Skeletal muscle cell (primary cell): ENCODE data around the gene ERC2.

ENCODE experiments used
- DNase-seq: peaks from one replicate; pipeline ENCODE4 v3.0.0-alpha.2; 2010; ENCODE audit warnings: low read depth
- H3K4me3 ChIP-seq: 2 replicates; pipeline ENCODE4 v1.5.1; 2011; ENCODE audit warnings: low read depth, mild to moderate bottlenecking, control low read depth, low read length, moderate library complexity

The ERC2 gene

GRCh38 chr3:55661571-55661970, 806.7 kb downstream of the ERC2 start:
- no peak for DNase-seq
- no peak overlapping the region for H3K4me3 ChIP-seq

GRCh38 chr3:55661141-55661540, 807.1 kb downstream of the ERC2 start:
- no peak for DNase-seq
- H3K4me3 ChIP-seq = no peak overlapping the region

GRCh38 chr3:55660642-55661041, 807.6 kb downstream of the ERC2 start:
- no peak for DNase-seq
- H3K4me3 ChIP-seq = no peak overlapping the region

DNA sequence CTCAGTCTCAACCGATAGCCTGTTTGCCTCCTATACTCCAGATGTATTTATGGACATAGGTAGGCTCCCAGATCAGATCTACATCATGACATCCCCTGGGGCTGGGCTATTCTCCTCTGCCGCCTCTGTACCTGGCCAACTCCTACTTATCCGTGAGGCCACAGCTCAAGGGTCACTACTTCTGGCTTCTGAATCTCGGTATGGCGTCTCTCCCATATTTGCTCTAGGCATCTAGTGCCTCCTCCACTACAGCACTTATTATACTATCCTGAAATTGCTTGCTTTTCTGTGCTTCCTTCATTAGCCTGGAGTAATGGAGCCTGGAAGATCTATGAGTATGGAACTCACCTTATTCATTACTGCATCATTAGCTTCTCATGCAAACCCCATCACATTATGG, 808.6 kb downstream of the ERC2 start:
- H3K4me3 ChIP-seq = no peak overlapping the region
- no peak for DNase-seq

- no peak for DNase-seq
- no peak overlapping the region for H3K4me3 ChIP-seq
Observed at GRCh38 chr3:55658690-55659562, 809.3 kb downstream of the ERC2 start.

DNA sequence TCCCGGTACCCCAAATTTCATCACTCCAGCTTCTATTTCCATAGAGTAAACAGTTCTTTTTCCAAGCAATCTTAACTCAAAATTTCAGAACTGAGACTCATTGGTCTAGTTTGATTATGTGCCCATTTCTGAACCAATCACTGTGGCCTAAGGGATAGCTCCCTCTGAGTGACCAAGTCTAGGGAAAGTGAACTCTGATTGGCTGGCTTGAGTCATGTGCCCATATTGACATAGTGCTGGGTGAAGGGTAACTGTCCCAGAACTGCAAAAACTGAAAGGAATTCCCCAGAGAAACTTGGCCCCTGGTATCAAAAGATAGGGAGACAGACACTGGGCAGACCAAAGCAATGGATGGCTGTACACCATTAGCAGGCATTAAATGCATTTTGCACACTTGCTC, 810.0 kb downstream of the ERC2 start:
- H3K4me3 ChIP-seq = no peak overlapping the region
- DNase-seq = no peak

DNA sequence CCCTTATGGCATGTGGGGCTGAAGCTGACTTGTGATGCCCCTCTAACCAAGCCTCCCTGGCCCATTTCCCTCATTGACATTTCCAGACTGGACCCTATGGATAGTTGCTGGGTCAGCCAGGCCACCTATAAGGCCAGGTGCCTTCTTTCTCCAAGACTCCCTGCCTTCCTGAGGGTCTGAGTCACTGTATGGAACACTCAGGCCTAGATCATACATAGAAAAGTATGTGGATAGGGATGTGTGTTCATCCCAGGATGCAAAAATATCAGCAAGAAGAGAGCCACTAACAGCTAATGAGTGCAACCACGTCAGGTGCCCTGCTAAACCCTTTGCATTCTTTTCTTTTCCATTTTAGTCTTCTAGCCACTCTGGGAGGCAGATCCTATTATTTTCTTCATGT, 812.7 kb downstream of the ERC2 start:
- H3K4me3 ChIP-seq = no peak overlapping the region
- DNase-seq = no peak

GRCh38 chr3:55654123-55654760, 814.0 kb downstream of the ERC2 start:
- no peak for DNase-seq
- no peak overlapping the region for H3K4me3 ChIP-seq

GRCh38 chr3:55651011-55651410, 817.3 kb downstream of the ERC2 start:
- H3K4me3 ChIP-seq = no peak overlapping the region
- DNase-seq = no peak

DNA sequence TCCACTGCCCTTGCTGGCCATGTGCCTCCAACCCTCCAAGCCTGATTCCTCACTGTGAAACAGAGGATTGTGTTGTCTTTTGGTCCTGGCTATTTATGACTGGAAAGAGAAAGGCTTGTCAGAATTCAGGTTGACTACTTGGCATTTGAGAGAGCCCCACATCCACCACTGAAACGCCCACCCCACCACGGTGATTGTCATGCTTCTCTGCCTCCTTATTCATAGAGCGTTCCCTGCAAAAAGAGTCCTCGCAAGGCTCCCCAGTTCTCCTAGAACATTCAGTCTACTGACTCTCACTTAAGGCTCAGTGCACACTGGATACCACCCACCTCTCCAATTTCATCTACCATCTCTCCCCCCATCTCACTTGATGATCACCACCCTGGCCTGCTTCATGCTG, 818.3 kb downstream of the ERC2 start:
- no peak overlapping the region for H3K4me3 ChIP-seq
- no peak for DNase-seq

- no peak for DNase-seq
- H3K4me3 ChIP-seq = no peak overlapping the region
Observed at GRCh38 chr3:55649554-55649953, 818.7 kb downstream of the ERC2 start.

- no peak overlapping the region for H3K4me3 ChIP-seq
- DNase-seq = no peak
Observed at GRCh38 chr3:55648591-55649318, 819.5 kb downstream of the ERC2 start.

DNA sequence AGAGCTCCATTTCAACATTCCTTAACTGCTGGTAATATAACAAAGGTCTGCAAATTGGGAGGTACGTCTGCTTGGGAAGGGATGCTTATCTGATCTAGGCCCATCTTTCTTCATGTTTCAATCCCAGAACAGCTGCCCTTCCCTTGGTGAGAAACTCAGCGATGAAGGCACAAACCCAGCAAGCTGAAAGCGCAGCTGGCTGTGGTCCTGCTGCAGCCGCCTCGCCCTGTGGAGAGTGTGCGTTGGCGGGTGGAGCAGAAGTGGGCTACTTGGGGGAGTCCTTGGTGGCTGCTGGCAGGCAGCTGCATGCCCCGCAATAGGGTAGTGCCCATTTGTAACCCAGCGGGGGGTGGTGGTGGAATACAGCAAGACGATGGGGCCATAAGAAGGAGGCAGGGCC, 820.6 kb downstream of the ERC2 start:
- H3K4me3 ChIP-seq = no peak overlapping the region
- no peak for DNase-seq

- no peak for DNase-seq
- no peak overlapping the region for H3K4me3 ChIP-seq
Observed at GRCh38 chr3:55647063-55647462, 821.2 kb downstream of the ERC2 start.

- no peak for DNase-seq
- H3K4me3 ChIP-seq = no peak overlapping the region
Observed at GRCh38 chr3:55646121-55646520, 822.1 kb downstream of the ERC2 start.

GRCh38 chr3:55645422-55645821, 822.8 kb downstream of the ERC2 start:
- DNase-seq = no peak
- H3K4me3 ChIP-seq = no peak overlapping the region

DNA sequence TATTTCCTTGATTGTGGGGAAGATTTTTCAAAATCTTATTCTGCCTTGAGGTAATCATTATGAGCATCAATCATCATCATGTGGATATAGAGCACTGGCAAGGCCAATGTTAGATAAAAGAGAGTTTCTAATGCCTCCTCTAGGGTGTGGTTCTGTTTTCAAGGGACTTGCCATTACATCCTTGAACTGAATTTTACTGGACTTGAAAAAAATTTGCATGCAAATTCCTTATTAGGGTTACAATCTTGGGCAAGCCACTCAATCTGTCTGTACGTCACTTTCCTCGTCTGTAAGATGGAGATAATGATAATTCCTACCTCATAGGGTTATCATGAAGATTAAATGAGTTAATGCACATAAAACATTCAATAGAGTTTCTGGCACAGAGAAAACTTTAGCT, 825.0 kb downstream of the ERC2 start:
- H3K4me3 ChIP-seq = no peak overlapping the region
- no peak for DNase-seq

DNA sequence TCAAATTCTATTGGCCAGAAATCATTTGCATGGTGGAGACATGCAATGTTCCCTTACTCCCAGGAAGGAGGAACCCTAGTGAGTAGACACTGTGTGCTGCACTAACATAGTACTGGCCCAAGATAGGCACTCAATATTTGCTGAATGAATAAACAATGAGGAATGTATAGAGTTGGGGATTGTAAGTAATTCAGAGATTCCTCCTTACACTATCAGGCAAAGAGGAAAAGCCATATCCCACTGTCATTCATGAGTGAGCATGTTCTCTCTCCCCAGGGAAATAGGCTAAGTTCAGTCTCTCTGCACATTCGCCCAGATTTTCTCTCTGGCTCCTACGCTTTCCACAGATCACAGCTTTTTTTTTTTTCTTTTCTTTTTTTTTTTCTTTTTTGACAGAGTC, 826.3 kb downstream of the ERC2 start:
- H3K4me3 ChIP-seq = no peak overlapping the region
- no peak for DNase-seq

DNA sequence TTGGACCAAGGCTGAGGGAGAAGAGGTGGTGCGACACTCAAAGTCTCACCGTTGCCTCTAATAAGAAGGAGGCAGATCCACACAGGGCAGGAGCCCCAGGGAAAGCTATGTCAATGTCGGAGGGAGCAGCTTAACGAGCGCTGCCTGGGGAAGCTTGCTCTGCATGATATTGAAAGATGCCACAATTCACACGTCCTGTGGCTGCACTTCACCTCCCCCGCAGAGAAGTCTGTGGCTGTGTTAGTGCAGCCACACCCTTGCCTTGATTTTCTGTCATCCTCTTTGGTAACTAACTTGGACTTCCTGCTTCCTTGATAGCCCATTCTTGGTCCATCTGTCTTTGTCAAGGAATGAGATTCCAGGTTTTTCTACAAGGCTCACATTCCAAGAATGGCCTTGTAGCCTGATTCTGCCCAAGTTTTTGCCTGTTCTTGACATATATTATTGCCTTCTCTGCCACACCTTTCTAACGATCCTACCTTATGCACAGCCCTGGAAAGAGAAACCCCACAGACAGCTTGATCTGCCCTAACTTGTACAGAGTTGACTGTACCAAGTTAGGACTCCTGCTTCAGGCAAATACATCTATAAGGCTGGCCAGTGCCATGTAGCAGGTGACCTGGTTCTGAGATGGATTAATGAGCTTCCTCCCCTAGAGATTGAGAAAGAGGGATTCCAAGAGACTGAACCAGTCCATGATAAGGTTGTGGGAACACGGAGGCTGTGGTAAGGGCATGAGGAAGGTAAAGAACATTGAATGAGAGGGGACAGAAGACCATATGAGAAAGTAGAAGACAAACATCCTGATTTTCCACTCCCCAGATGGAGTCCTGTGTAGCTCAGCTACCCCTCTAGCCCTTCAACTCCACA, 828.1 kb downstream of the ERC2 start:
- DNase-seq = no peak
- H3K4me3 ChIP-seq = no peak overlapping the region

DNA sequence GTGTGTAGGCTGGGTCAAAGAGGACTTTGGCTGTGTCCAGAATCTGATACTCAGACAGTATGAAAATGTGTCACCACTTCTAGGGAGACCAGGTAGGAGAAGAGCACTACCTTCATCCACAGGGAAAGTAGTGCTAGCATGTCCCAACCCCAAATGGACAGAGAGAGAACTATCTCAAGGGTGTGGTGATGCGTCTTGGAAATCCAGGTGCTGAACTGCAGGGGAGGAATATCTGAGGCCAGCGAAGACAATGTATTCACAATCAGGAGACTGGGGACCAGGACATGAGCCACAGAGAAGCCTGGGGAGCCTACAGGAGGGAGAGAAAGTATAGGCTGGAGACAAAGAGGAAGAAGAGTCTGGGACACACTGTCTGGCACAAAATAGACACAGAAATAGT, 829.1 kb downstream of the ERC2 start:
- no peak overlapping the region for H3K4me3 ChIP-seq
- DNase-seq = no peak
